ENCODE data around the gene ATP6V0C. TPM values are rescaled to one million over a fixed set of nuclear protein-coding genes. Genes with fewer than 3 reads are reported as not detected.

Gene ATP6V0C
- polyA plus RNA-seq, 1 donor from 2014 or later, result 100 TPM

GRCh38 chr16:2485811-2486507 is 27.8 kb upstream of the ATP6V0C start:
- Histone ChIP-seq H3F3A (ENCODE audit: insufficient read depth, low read length, poor library complexity, severe bottlenecking) (no peaks in the 10 kb centered on the region), H3K27ac (ENCODE audit: low read length) (no peak overlapping the region), H3K9ac (ENCODE audit: low read length) (no peak overlapping the region), H3K9me3 (ENCODE audit: low read length) (no peaks in the 10 kb centered on the region), H3K4me2 (ENCODE audit: low read length) (no peak overlapping the region), H3K4me3 (ENCODE audit: low read length) (no peak overlapping the region), H4K20me1 (ENCODE audit: insufficient read depth) (no peaks in the 10 kb centered on the region), H3K27me3 (ENCODE audit: insufficient read depth, low read depth, low read length) (no peaks in the 10 kb centered on the region), H3K9me2 (ENCODE audit: insufficient read depth, low read length) (no peaks in the 10 kb centered on the region), H3K79me2 (replicated peaks; ENCODE audit: insufficient read depth, low read length) (no peaks in the 10 kb centered on the region), H3K36me3 (ENCODE audit: insufficient read depth, low read length) (no peaks in the 10 kb centered on the region), H2AFZ (ENCODE audit: low read depth, low read length) (no peak overlapping the region)
- TF ChIP-seq TAF1 (IDR thresholded peaks at IDR 0.05; ENCODE audit: low read depth) (no peak), EZH2 (IDR thresholded peaks at IDR 0.05; ENCODE audit: borderline replicate concordance, insufficient read depth, low read length, poor library complexity, severe bottlenecking) (no peak)

- no peaks in the 10 kb centered on the region for H3F3A ChIP-seq (ENCODE audit: insufficient read depth, low read length, poor library complexity, severe bottlenecking)
- H3K9ac ChIP-seq (ENCODE audit: low read length), result no peak overlapping the region
- no peak overlapping the region for H3K4me2 ChIP-seq (ENCODE audit: low read length)
- no peak for TF ChIP-seq EZH2 (IDR thresholded peaks at IDR 0.05; ENCODE audit: borderline replicate concordance, insufficient read depth, low read length, poor library complexity, severe bottlenecking)
- no peak for TF ChIP-seq REST (IDR thresholded peaks at IDR 0.05; ENCODE audit: borderline replicate concordance)
- TF ChIP-seq EP300 (conservative IDR thresholded peaks at IDR 0.05; ENCODE audit: poor library complexity, severe bottlenecking), result no peak
- TF ChIP-seq POLR2AphosphoS5 (IDR thresholded peaks at IDR 0.05), result no peak
- TF ChIP-seq RAD21 (conservative IDR thresholded peaks at IDR 0.05), result no peak
- TF ChIP-seq CTCF (IDR thresholded peaks at IDR 0.05; ENCODE audit: poor library complexity, severe bottlenecking), result no peak
- TF ChIP-seq MXI1 (conservative IDR thresholded peaks at IDR 0.05; ENCODE audit: poor library complexity, severe bottlenecking), result no peak
- no peak for TF ChIP-seq SMC3 (conservative IDR thresholded peaks at IDR 0.05; ENCODE audit: poor library complexity)
- TF ChIP-seq TAF1 (IDR thresholded peaks at IDR 0.05; ENCODE audit: low read depth), result no peak
- H3K4me3 ChIP-seq (ENCODE audit: low read length), result no peak overlapping the region
- H3K9me2 ChIP-seq (ENCODE audit: insufficient read depth, low read length), result no peaks in the 10 kb centered on the region
- no peaks in the 10 kb centered on the region for H3K36me3 ChIP-seq (ENCODE audit: insufficient read depth, low read length)
- no peaks in the 10 kb centered on the region for H3K79me2 ChIP-seq (replicated peaks; ENCODE audit: insufficient read depth, low read length)
- H2AFZ ChIP-seq (ENCODE audit: low read depth, low read length), result no peak overlapping the region
- H3K27ac ChIP-seq (ENCODE audit: low read length), result no peak overlapping the region
- no peaks in the 10 kb centered on the region for H4K20me1 ChIP-seq (ENCODE audit: insufficient read depth)
- no peaks in the 10 kb centered on the region for H3K9me3 ChIP-seq (ENCODE audit: low read length)
- H3K27me3 ChIP-seq (ENCODE audit: insufficient read depth, low read depth, low read length), result no peaks in the 10 kb centered on the region
Measured at GRCh38 chr16:2486645-2487516, 26.9 kb upstream of the ATP6V0C start.

Data from neural cell (in vitro differentiated cells).